ENCODE results near the gene HPS3.

The HPS3 gene

DNA sequence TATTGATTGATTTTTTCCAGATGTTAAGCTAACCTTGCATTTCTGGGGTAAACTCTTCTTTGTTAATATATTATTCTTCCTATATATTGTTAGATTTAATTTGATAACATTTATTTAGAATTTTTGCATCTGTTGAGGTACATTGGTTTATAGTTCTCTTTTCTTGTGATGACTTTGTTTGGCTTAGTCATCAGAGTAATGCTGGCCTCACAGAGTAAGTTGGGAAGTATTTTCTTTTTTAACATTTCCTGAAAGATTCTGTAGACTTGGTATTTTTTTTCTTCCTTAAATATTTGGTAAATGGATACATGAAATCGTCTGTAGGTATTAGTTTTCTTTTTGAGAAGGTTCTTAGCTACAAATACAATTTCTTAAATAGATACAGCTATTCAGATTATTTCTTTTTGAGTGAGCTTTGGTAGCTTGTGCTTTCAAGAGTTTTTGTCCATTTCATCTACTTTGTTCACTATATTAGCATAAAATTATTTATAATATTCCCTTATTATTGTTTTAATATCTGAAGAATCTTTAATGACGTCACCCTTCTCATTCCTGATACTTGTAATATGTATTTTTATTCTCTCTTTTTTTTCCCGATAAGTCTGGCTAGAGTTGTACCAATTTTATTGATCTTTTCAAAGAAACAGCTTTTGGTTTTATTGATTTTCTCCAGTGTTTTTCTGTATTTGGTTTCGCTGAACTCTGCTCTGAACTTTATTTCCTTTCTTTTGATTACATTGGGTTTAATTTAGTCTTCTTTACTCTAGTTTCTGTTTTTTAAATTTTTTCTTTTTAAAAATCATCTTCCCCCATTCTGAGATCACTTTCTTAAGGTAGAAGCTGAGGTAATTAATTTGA lies 6.5 kb upstream of the HPS3 start:
- DNase-seq, result no peak

DNA sequence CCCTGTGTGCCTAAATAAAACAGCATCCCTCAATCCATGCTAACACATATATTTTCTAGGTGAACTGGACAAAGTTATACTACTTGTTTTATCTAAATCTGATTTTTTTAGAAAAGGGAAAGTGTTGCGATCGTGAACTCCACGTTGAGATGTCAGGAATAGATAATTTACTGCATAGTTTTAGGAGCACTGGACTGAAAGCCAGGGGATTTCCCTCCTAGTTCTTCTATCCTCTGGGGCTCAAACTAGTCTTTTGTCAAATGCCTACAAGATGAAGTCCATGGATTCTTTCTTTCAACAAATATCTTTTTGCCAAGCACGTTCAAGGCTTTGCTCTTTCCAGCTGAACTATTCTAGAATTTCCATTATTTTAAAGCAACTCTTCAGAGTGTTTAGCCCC lies 617 bp upstream of the HPS3 start:
- no peak for DNase-seq

DNA sequence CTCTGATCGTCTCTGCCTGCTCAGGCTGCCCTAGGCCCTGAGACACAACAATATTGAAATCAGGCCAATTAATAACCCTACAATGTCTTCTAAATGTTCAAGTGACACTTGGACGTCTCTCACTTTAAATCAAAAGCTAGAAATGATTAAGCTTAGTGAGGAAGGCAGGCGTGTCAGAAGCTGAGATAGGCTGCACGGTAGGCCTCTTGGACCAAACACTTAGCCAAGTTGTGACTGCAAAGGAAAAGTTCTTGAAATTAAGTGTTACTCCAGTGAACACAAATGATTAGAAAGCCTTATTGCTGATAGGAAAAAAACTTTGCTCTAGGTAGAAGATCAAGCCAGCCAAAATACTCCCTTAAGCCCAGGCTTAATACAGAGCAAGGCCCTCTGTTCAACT lies 2.2 kb downstream of the HPS3 start:
- no peak for DNase-seq

DNA sequence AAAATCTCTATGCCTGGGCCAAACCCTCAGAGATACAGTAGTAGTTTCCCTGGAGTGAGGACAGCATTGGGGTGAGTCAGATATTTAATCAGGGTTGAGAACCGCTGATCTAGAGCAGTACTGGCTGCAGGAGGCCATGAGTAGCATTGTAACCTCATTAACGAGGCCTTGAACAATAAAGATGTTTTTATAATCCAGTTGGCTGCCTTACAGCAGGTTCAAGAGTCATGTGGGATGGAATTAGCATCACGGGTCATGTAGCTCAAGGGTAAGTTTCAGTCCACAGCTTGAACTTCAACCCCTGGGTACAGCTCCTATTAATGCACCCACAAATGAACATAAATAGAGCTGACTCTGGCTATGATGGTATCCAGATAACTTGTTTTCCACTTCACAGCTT lies 5.1 kb downstream of the HPS3 start:
- no peak for DNase-seq

DNA sequence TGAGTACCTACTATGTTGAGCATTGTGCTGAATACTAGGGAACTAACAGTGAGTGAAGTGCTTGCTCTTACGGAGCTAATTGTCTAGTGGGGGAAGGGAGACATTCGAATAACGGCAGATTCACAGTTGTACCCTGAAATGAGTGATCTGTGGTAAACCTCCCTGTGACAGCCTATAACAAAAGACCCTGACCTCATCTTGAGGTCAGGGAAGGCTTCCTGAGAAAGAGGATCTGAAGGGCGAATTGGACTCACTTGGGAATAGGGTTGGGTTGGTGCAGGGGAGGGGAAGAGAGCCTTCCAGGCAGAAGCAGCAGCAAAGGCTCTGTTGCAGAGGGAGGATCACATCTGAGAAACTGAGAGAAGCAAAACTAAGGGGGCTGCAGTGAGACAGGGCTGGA lies 13.2 kb downstream of the HPS3 start:
- no peak for DNase-seq

DNA sequence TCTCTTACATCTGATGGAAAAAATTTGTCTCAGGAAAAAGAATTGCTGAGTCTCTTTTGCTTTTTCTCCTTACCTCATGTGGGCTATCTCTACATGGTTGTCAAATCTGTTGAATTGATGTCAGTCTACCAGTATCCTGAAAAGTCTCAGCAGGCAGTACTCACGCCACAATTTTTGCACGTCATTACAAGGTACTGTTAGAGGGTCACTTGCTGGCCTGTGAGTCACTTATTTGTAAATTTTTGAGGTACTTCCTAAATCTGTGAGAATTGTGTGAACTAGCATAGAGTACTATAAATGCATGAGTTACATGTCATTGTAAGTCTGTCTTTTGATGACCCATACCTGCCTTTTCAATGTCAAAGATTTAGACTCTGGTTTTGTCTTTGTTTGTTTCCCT lies 15.9 kb downstream of the HPS3 start:
- no peak for DNase-seq

DNA sequence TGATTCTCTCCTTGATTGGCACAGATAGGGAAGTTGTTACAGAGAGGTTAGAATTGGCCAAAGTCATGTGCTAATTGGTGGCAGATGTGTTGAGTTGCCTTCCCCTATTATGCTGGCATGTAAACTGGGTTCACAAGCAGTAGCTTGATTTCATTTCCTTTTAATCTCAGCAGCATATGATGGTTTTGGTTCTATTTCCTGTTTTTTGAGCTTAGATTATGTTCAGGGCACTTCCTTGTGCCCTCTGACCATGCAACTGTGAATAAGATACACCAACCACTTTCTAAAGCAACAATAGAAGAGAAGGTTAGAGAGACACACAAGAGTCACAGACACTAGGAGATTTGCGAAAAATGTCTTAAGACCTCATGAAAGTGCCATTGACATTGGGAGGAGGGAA lies 16.5 kb downstream of the HPS3 start:
- DNase-seq, result no peak

DNA sequence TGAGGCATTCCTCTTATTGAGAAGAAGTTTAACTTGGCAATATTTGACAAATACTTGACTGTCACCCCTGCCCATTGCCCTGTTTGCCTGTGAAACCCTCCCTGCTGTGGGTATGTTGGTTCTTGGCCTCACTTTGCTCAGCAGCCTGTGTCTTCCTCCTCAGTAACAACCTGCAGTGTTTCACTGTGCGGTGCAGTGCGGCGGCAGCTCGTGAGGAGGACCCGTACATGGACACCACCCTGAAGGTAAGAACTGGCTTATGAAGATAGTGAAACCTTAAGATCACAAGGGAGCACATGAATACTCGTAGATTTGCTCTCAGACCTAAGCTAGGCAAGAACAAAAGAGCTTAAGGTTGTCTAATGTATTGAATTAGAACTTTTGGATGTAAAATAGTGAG lies 21.0 kb downstream of the HPS3 start:
- DNase-seq, result no peak

DNA sequence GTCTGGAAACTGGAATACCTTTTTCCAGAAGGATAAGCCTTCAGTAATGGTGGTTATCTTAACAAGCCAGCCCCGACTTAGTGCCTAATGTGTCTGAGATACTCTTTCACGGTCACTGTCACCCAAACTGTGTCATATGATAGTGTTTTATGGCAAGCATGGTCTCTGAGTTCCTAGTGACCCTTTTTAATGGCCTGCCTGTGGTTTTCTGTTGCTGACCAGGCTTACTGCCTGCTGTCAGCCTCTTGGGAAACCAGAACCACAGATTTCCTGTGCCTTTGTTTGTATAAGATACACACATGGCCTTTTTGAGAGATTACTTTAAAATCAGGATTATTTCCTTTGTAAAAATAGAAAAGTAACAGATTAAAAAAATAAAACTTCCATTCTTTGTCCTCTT lies 22.4 kb downstream of the HPS3 start:
- no peak for DNase-seq

DNA sequence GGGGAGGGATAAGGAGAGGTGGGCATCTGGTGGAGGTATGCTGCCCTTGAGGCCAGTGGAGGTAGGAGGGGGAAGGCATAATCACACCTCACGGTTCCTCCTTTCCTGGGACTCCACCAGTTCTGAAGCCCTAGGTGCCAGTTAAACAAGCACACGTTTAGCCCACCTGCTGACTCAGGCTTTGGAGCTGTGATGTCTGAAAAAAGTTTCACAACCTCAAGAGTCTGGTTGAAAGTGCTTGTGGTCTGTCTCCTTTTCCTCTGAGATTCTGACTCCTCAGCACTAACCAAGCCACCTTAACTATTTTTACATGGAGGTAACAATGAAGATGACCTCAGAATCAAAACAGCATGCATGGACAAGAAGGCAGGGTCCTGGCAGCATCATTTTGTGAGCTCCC lies 23.0 kb downstream of the HPS3 start:
- DNase-seq, result no peak

DNA sequence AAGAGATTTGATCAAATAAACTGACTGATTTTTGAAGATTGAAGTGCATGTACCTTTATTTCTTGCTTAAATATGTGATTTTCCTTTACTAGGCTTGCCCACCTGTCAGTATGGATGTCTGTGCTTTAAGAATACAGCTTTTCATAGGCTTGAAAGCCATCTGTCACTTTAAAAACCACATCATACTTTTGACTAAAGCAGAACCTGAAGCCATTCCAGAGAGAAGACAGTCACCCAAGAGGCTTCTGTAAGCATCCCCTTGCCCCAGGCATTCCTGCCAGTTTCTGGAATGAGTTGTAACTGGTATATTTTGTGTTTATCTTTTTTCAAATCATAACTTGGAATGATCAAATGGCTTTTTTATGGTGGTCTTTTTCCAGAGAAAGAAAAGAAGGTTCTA lies 24.0 kb downstream of the HPS3 start:
- DNase-seq, result no peak

DNA sequence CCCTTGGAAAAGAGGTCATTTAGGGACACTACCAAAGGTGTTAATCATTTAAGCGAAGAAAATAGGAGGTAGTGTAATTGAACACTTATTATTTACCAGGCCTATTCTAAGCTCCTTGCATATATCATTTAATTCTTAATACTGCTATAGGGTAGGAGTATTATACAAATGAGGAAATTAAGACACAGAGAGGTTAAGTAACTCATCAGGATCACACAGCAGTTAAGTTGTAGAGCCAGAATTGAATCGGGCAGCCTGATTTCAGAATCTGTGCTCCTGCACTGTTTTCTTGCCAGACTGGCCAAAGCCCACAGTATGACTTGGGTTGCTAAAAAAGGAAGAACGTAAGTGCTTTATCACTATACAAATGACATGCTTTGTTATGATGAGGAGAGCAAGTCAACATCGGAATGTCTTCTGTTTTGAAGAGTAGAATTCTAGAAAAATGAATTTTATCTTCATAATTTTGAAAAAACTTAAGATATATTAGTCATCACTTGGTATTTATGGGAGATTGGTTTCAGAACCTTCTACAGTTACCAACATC lies 31.4 kb downstream of the HPS3 start:
- DNase-seq, result no peak

DNA sequence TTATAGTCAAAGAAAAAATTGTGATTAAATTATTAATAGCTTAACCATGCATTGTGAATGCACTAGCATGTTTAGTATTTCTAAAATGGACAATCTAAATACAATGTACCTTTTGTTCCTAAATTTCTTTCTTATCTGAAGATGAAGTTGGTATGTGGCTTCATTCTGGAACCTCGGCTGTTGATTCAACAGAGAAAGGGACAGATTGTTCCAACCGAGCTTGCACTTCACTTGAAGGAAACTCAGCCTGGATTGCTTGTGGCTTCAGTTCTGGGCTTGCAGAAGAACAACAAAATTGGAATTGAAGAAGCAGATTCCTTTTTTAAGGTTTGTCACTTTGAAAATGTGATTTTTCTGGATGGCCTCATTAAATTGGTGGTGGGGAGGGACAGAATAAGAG lies 32.6 kb downstream of the HPS3 start:
- DNase-seq, result no peak

DNA sequence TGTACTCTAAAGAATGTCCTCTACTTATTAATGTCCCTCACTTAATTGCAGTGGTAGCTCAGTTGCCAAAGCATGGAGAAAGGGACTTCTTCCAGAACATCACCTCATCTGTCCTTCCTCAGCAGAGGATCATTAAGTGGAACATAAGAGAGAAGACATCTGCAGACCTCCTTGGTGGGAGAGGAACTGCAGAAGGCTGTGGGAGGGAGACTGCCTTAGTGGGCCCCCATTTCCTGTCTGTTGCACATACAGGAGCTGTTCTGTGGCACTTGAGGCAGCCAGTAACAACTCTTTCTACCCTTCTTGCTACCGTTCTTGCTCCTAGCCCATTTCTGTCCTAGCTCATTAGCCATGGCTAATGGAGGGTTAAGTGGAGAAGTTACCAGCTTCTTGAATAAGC lies 33.6 kb downstream of the HPS3 start:
- DNase-seq, result no peak

DNA sequence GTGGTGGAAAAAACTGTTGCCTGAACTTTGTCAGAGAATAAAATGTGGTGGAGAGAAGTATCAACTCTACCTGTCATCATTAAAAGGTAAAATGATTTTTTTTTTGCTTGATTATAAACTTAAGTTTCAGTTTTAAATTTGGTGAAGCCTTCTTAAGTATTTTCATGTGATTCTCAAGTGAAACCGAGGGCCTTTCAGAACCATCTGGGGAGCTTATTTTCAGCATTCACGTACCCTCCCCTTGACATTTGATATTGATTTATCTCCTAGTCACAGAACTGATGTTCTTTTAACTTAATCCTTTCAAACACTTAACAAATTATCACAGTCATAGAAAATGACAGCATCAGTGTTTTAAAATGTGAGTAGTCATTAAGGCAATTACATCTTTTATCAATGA lies 38.5 kb downstream of the HPS3 start:
- no peak for DNase-seq

DNA sequence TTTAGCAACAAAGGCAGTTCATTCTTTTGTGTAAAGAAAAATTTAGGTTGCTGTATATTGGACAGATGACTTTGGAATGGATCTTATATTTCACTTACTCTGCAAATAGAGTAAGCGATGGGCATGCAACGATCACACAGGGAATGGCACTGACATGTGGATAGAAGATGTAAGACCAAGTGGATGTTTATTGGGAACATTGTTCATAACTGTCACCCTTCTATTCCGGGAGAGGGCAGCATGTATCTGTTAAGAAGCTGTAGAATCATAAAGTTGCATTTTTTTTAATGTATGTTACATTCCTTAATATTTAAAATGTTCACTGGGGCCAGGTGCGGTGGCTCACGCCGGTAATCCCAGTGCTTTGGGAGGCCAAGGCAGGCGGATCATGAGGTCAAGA lies 41.2 kb downstream of the HPS3 start:
- DNase-seq, result no peak

DNA sequence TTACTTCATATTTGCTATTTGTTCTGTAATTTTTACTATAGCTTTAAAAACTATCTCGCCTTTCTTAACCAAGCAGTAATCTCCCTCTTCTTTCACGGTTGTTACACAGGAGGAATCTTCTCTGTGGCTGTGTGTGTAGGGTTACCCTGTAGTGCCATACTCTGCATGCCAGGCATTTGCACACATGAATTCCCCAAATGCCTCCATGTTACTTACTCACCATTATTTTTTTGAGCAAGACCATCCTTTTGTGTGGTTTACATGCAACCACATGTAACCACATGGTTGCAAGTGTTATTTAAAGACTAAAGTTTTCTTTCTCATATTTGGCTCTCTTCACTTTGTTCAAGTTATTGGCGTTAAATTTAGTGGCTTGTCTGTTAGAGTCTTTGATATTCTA lies 45.5 kb downstream of the HPS3 start:
- DNase-seq, result no peak

DNA sequence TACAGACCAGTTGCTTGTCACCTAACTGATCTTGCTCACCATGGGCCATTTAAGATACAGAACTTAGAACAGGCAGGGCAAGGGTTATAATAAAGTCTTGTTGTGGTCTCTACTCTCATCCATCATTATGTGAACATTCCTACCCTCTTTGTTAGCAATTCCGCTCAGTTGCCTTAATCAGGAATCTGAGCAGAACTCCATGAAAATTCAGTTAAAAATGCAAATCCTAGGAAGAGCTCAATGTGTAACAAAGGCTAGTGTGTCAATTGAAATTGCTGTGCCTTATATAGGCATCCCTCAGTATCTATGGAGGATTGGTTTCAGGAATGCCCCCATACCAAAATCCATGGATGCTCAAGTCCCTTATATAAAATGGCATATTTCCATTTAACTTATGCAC lies 47.7 kb downstream of the HPS3 start:
- no peak for DNase-seq

DNA sequence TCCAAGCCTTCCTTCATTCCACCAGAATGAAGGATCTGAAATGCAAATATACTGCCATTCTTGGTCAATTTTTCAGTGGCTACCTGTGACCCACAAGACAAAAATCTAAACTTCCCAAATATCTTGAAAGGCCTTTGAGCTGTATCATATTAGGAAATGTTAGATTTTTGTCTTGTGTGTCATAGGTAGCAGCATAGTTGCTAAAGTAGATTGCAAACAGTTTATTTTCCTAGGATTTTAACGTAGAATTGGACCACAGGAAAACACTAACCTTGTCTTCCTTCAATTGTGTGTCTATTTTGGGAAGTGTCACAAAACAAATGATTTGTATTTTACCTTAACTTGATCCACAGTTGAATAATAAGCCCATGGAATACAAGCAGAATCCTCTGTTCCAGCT lies 49.8 kb downstream of the HPS3 start:
- DNase-seq, result no peak

DNA sequence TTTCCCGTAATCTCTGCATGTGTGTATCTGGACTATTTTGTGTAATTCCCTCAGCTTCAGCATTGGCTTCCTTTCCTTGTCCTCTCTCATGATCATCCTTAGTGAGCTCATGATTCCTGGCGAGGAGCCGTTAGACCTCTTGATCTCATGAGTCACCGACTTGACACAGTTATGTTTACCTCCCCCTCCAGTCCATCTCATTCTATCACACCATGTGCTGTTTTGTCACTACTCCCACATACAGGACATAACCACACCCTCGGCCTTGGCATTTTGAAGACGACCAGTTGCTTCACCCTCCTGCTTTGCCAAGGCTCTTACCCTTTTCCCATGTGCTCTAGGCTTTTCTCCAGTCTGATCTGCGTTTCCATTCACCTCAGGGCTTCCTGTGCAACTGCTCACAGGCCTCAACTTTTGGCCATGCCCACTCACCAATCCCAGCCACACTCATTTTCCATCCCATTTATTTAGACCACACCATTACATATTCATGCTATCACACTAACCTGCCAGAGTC lies 50.7 kb downstream of the HPS3 start:
- DNase-seq, result no peak

DNA sequence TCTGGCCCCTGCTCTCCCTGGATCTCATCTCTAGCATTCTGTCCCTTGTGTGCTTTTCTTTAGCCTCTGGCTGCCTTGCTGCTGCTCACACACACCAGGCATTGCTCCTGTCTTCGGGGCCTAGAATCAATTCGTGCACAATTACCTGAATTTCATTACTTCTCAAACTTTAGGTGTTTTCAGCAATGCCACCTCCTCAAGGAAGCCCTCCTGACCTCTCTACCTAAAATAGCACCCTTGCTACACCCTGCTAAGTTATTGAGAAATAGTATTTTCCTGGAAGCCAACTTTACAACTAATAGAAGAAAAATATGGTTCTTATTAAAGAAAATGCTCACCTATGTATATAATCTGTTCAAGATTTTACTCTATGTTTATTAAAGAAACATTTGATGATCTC lies 51.7 kb downstream of the HPS3 start:
- no peak for DNase-seq

DNA sequence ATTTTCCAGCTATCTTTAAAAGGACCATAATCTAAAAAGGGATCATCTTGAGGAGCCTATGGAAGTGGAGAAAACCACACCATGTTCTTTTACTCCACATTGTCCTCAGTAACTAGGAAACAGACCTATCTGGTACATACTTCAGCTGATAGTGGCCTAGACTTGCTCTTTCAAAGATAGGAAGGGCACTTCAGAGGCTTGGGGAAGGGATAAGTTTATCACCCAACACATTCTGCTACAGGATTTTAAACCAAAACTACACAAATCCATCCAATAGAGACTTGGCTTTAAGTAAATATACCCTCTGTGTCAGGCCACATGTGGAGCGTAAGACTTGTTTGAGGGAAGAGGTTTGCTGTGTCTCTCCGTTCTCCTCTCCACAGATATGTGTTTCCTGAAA lies 56.8 kb downstream of the HPS3 start:
- DNase-seq, result no peak

DNA sequence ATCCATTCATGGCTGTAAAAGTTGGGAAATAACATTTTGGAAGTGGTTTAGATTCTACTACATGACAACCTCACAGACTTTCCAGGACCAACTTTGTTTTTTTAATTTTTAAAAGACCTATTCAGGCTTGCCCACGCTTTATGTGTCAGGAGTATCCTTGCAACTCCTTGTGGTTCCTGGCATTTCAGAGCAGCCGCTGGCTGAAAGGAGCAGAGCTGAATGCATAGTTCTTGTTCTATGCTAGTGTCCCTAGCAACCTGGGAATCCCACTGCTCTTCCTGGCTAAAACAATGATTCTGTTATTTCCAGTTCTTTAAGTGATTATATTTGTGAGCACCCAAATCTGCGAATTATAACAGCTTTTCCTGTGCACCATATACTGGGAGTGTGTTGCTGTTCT lies 57.3 kb downstream of the HPS3 start:
- no peak for DNase-seq

DNA sequence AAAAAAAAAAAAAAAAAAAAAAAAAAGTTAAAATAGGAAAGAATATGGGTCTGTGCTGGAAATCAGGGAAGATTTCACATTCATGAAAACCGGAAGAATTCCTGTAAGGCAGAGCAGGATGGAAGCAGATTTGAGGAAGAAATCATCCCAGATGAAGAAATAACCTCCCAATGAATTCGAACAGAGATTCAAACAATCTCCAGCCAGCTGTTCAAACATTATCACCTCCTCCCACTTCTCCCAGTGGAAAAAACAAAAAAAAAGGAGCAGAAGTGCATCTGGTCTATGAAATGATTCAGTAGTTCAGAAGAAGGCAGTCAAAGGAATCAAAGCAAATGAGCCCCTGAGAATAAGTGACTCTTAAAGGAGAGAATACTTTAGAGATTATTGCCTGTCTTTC lies 59.1 kb downstream of the HPS3 start:
- DNase-seq, result no peak

DNA sequence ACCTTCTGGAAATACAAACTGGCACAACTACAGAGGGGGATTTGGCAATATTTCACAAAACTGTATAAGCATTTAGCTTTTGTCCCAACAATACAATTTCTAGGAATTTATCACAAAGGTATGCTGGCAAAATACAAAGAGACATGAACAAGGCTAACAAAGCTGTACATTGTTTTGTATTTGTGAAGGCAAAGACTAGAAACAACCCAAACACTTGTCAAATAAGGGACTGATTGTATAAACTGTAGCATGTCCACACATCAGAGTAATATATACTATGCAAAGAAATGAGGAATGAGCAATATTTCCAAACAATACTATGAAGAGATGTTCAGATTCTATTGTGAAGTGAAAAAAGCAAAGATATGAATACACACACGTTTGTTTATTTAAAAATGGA lies 65.8 kb downstream of the HPS3 start:
- no peak for DNase-seq

Measured in stimulated activated CD4-positive, alpha-beta T cell treated with anti-CD3 and anti-CD28 coated beads, Interleukin-4, amount 100 ng/mL, for 4 hours (primary cell).